Fibroblast of upper back skin (primary cell): ENCODE measurements around the gene TGM2.
"Not testable (repeated sequence)": the region's sequence is repeated elsewhere in the genome, so short reads cannot be mapped to it uniquely, and the experiment has no call there.

Experiments
- DNase-seq: peaks from one replicate; pipeline ENCODE4 v3.0.0-alpha.2; 2013

TGM2 gene

GRCh38 chr20:38112261-38112929 lies 52.7 kb downstream of the TGM2 start:
- no peak for DNase-seq

- DNase-seq, result no peak
Measured at GRCh38 chr20:38111366-38112232, 53.5 kb downstream of the TGM2 start.

DNA sequence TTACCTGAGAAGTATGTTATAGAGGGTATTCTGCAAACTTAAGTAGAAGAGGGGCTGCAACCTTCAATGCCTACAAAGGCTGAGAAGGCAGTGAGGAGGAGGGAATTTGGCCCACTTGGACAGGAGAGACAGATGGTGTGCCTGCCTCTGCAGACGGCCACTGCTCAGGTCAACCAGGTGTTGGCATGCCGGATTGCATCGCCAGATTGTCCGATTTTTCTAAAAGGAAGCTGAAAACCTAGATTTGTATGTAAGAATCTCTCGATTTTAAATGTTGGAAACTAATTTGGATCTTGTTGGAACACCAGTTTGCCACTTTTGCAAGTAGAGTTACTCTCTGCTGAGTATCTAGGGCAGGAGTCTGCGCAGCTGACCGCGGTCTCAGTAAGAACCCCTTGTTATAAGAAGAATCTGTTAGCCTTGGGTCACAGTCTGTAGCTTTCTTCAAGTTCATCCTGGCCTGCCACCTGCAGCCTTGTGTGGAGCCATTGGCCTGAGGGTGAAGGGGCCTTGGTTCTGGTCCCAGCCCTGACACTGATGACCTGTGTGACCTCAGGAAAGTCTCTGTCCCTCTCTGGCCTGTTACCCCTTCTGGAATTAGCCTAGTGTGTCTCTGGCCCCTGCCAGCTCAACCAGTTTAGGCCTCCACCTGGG lies 54.4 kb downstream of the TGM2 start:
- DNase-seq, result no peak

DNA sequence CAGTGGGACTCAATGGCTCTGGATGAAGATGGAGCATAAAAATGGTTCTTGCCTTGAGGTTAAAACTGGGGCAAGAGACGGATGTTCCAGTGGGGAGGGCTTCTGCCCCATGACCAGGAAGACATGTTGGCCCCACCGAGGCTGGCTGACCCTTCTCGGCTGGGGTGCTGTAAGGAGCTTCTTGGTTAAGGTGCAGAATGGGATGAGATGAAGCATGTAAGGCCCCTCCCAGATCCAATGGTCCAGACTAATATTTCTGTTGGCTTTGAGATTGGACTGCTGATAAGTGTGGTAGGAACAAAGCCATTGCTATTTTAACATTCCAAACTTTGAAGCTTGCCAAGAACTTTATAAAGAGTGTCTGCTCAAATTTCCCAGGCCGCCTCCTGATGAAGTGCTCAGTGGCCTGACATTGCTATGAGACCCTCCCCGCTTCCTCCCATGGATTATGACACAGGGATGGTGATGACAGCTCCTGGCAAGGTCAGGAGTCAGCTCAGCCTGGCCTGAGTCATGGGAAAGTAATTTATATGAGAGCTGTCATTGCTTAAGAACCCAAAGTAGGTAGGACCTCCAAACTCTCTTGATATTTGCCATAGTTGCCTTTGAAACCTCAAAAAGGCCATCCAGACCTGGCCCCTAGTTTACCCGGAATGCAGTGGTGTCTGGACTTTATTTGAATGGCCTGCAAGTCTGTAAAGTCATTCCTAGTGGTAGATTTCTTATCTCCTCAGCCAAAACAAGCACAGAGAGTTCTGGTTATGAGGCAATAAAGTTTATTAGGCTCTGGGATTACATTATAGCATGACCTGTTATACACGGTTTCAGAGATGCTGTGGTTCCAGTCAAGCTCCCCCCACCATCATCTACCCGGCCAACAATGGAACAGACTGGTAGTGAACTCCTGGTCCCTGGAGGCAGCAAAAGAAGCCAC lies 55.2 kb downstream of the TGM2 start:
- peak; percentile 100 for DNase-seq

- DNase-seq, result peak; percentile 93
Measured at GRCh38 chr20:38108986-38109541, 56.0 kb downstream of the TGM2 start.

DNA sequence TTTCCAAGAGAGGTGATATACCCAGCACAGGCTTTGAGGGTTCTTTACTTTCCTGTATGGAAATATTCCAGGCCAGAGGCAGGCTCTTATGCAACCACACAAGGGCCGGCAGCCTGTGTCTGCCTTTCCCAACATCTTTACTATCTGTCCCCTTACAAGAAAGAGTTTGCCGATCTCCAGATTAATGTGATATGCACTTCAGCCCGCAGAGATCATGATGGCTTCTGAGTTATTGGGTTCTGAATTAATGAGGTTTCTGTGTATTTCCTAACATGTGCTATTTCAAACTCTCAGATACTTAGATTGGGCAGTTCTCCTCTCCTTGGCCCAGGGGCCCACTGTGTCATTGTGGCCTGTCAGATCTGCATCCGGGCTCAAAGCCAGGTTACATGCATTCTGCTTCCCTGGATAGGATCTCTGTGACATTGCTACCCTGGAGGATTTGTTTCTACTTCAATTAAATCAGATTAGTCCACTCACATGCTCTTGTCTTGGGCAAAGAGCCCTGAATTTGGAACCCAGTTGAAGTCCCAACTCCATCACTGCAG lies 56.6 kb downstream of the TGM2 start:
- peak; percentile 80 for DNase-seq

- not testable (repeated sequence) for DNase-seq
Measured at GRCh38 chr20:38107916-38108315, 57.2 kb downstream of the TGM2 start.

- DNase-seq, result not testable (repeated sequence)
Measured at GRCh38 chr20:38107386-38107785, 57.7 kb downstream of the TGM2 start.

GRCh38 chr20:38106461-38106860 lies 58.6 kb downstream of the TGM2 start:
- no peak for DNase-seq

GRCh38 chr20:38104285-38104684 lies 60.8 kb downstream of the TGM2 start:
- DNase-seq, result peak; percentile 39

- DNase-seq, result not testable (repeated sequence)
Measured at GRCh38 chr20:38102206-38102605, 62.9 kb downstream of the TGM2 start.

- no peak for DNase-seq
Measured at GRCh38 chr20:38098952-38099351, 66.1 kb downstream of the TGM2 start.

DNA sequence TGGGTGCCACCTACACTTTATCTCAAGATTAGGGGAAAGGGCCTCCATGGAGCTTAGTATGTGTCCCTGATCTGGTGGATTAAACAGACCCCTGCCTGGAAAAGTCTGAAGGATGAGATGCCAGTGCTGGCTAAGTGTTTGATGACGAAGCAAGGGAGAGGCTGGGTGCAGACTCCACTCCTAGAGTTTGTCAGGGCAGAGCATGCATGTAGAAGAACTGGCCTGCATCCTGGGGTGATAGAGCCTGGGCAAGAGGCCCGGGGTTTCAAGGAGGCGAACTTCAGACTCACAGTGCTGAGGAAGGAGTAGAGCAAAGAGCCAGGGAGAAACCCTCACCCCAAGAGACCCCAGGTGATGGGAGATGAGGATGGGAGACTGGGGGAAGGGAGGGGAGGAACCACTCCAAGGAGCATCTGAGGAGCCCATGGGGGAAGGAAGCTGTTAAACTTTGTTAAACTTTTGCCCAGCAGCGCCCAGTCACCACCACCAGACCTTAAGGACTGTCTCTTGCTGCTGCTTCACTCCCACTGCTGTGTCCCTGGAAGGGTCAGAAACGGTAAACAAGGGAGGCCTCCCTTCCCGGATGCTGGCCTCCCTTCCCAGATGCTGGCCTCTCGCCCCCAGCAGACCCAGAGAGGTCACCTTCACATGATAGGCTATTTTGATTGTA lies 69.9 kb downstream of the TGM2 start:
- no peak for DNase-seq

DNA sequence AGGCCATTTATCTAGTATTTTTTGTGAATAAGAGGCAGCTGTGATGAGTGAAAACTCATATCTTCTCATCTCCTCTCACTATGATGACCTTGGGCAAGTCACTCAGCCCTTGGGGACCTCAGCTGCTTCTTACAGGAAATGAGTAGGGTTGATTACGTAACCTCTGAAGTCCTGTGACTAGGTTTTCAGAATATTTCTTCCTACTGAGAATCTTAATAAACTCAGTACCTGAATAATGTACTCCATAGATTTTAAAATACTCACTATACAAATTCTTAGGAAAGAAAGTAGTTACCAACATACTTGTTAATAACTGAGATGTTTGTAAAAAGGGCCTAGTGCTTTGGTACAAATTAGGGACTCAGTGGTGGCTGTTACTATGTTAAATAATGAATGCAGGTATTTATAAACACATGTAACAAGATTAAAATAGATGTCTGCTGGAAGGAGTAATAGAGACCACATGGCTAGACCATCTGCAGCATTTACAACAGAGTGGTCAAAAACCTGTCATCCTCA lies 70.6 kb downstream of the TGM2 start:
- DNase-seq, result peak; percentile 69

DNA sequence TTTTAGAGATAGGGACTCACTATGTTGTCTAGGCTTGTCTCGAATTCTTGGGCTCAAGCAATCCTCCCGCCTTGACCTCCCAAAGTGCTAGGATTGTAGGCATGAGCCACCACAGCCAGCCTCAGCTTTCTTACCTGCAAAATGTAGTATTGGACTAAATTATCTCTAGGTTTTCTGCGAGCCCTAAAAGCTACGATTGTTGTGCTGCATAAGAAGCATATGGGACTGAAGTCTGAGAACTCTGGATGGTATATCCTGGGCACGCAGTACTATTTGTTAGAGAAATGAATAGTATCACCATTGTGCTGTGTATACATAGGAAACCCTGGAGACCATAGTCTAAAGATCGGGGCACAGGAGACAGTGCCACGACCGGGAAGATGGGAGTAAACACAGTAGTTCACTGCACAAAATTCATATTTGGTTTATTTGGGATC lies 71.4 kb downstream of the TGM2 start:
- DNase-seq, result no peak

- DNase-seq, result no peak
Measured at GRCh38 chr20:38092915-38093314, 72.2 kb downstream of the TGM2 start.

DNA sequence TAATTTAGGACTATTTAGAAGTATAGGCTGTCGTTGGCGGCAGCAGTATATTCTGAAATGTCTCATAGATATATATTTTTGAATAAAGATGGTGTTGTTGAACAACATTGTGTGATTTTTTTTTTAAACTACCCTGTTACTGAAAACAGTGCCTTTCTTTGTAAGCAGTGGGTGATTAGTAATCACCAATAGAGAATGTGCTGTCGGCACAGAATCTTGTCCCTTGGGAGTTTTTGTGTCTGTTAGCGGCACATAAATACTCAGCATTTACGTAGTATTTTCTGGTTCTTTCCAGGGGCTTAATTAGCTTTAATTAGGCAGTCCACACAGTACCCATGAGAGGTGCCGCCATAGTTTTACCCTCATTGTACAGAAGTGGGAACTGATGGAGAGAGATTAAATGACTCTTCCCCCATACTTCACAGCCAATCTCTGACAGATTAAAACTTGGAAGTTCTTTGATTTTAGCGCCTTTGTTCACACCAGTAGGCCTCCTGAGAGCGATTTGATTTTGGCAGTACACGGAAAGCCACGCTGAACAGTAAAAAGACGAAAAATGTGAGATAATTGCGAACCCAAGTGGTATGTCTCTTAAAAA lies 72.7 kb downstream of the TGM2 start:
- DNase-seq, result no peak

DNA sequence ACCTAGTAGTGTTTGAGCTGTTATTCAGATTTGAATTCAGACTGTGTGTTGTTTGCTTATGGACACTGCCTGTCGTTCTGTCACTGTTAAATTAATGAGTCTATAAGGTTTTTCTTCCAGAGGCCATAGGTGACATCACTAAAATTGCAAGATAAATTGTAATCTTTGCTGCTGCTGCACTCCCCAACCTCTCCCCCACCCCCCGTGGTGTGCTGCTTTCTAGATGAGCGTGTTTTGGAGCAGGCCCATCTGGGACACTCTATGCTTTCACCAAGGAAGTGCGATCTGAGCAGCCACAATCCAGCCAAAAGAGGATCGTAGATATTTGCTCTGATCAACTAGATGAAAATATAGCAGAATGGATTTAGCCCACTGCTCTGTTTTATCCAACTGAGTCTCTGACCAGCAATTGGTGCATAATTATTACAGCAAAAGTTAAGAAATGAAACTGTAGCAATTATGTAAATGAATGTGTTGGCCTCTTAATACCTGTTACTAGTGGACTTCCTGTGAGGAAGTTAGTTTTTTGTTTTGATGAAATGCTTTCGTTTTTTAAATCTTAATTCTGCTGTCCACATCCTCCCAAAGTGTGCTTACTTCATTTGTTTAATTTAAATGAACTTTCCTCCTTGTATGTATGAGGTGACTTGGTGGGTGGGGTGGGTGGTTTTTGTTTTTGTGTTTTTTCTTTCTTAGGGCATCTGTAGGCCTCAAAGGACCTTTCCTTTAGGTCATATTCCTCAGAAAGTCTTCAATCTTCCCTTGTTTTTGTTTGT lies 73.4 kb downstream of the TGM2 start:
- no peak for DNase-seq

GRCh38 chr20:38090061-38090460 lies 75.0 kb downstream of the TGM2 start:
- DNase-seq, result no peak

- DNase-seq, result no peak
Measured at GRCh38 chr20:38089500-38089899, 75.6 kb downstream of the TGM2 start.
